Right atrium auricular region (tissue), 2 donors: ENCODE data around the gene AAR2. TPM values are rescaled to one million over a fixed set of nuclear protein-coding genes. Genes with fewer than 3 reads are reported as not detected.
A peak's percentile ranks its signal among the peaks of the same experiment; 100 is the strongest.

ENCODE experiments used
- DNase-seq: peaks from one replicate; pipeline ENCODE4 v3.0.0-alpha.2; 2019; ENCODE audit warnings: low spot score
- H3K27ac ChIP-seq, 2 donors: fragments of 200-600 bp; sonication (generic); 1 replicate in 1 of 2; 2 replicates in 1 of 2; pipeline ENCODE4 v1.5.1; 2016 to 2019
- H3K27me3 ChIP-seq, 2 donors: fragments of 200-600 bp; sonication (generic); one replicate each; pipeline versions ENCODE4 v1.5.1 to v1.6.0; 2017 to 2019
- H3K36me3 ChIP-seq: fragments of 200-600 bp; sonication (generic); one replicate; pipeline ENCODE4 v1.5.1; 2016
- H3K4me1 ChIP-seq, 2 donors: fragments of 200-600 bp; sonication (generic); one replicate each; pipeline versions ENCODE4 v1.5.1 to v1.6.0; 2017 to 2019
- H3K4me3 ChIP-seq, 2 donors: fragments of 200-600 bp; sonication (generic); 1 replicate in 1 of 2; 2 replicates in 1 of 2; pipeline ENCODE4 v1.5.1; 2017 to 2019; ENCODE audit warnings: mild to moderate bottlenecking in 1 of 2, moderate library complexity in 1 of 2
- H3K9me3 ChIP-seq, 2 donors: fragments of 200-600 bp; sonication (generic); one replicate each; pipeline ENCODE4 v1.5.1; 2019
- CTCF ChIP-seq, 2 donors: fragments of 200-600 bp; sonication (generic); IDR thresholded peaks; one replicate each; pipeline ENCODE4 v1.5.1; 2019; ENCODE audit warnings: antibody characterized with exemption in 2 of 2
- total RNA-seq, 2 donors: library from RNA; depleted of rRNA; stranded (reverse); fragments of >200 nt; gene quantifications; one replicate each; pipeline ENCODE4 v1.1.0, GENCODE V29; 2016

Gene AAR2
- total RNA-seq, 2 donors from 2014 or later: 18.9 to 22.8 TPM

- no peaks in the 10 kb centered on the region for H3K9me3 ChIP-seq
- H3K4me1 ChIP-seq: no peaks in the 10 kb centered on the region
- no peaks in the 10 kb centered on the region for H3K36me3 ChIP-seq
- H3K4me3 ChIP-seq: no peak overlapping the region
- no peak for DNase-seq
- TF ChIP-seq CTCF (IDR thresholded peaks at IDR 0.05): no peak
- H3K27me3 ChIP-seq: no peaks in the 10 kb centered on the region
- H3K27ac ChIP-seq: no peak overlapping the region
Observed at GRCh38 chr20:36298061-36298460, 61.8 kb downstream of the AAR2 start.

- Histone ChIP-seq H3K4me1 (no peaks in the 10 kb centered on the region), H3K36me3 (no peaks in the 10 kb centered on the region), H3K4me3 (no peak overlapping the region), H3K9me3 (no peaks in the 10 kb centered on the region), H3K27ac (no peak overlapping the region), H3K27me3 (no peaks in the 10 kb centered on the region)
- no peak for TF ChIP-seq CTCF (IDR thresholded peaks at IDR 0.05)
- DNase-seq: no peak
Observed at GRCh38 chr20:36298795-36299339, 62.6 kb downstream of the AAR2 start.

- no peaks in the 10 kb centered on the region for H3K27me3 ChIP-seq
- H3K4me1 ChIP-seq: no peaks in the 10 kb centered on the region
- H3K27ac ChIP-seq: no peak overlapping the region
- no peak for TF ChIP-seq CTCF (IDR thresholded peaks at IDR 0.05)
- no peak for DNase-seq
- H3K36me3 ChIP-seq: no peaks in the 10 kb centered on the region
- H3K9me3 ChIP-seq: no peaks in the 10 kb centered on the region
- no peak overlapping the region for H3K4me3 ChIP-seq
Observed at GRCh38 chr20:36299459-36299858, 63.2 kb downstream of the AAR2 start.

GRCh38 chr20:36301359-36302119 is 65.3 kb downstream of the AAR2 start:
- H3K27me3 ChIP-seq: peaks cover 5 to 13% of the 10 kb centered on the region in 2 donors
- peaks cover 0 to 8% of the 10 kb centered on the region in 2 donors for H3K4me1 ChIP-seq
- no peak overlapping the region for H3K27ac ChIP-seq
- H3K36me3 ChIP-seq: no peaks in the 10 kb centered on the region
- DNase-seq: peak; percentile 23
- no peak overlapping the region for H3K4me3 ChIP-seq
- no peak for TF ChIP-seq CTCF (IDR thresholded peaks at IDR 0.05)
- H3K9me3 ChIP-seq: no peaks in the 10 kb centered on the region

- peaks cover 0 to 15% of the 10 kb centered on the region in 2 donors for H3K4me1 ChIP-seq
- H3K27me3 ChIP-seq: peaks cover 5 to 25% of the 10 kb centered on the region in 2 donors
- no peak overlapping the region for H3K4me3 ChIP-seq
- H3K27ac ChIP-seq: no peak overlapping the region
- no peak for TF ChIP-seq CTCF (IDR thresholded peaks at IDR 0.05)
- H3K36me3 ChIP-seq: no peaks in the 10 kb centered on the region
- no peaks in the 10 kb centered on the region for H3K9me3 ChIP-seq
- DNase-seq: peak; percentile 46
Observed at GRCh38 chr20:36303020-36303595, 66.8 kb downstream of the AAR2 start.
